HG03108 (cell line): Measurements from ENCODE around the gene SH3BP1.

Experiments used
- ATAC-seq: cut with Tn5 transposase; IDR thresholded peaks from one replicate; pipeline ENCODE4 v1.9.1; 2021; ENCODE audit warnings: moderate library complexity; ENCODE audit not compliant: unreplicated experiment

Gene SH3BP1

DNA sequence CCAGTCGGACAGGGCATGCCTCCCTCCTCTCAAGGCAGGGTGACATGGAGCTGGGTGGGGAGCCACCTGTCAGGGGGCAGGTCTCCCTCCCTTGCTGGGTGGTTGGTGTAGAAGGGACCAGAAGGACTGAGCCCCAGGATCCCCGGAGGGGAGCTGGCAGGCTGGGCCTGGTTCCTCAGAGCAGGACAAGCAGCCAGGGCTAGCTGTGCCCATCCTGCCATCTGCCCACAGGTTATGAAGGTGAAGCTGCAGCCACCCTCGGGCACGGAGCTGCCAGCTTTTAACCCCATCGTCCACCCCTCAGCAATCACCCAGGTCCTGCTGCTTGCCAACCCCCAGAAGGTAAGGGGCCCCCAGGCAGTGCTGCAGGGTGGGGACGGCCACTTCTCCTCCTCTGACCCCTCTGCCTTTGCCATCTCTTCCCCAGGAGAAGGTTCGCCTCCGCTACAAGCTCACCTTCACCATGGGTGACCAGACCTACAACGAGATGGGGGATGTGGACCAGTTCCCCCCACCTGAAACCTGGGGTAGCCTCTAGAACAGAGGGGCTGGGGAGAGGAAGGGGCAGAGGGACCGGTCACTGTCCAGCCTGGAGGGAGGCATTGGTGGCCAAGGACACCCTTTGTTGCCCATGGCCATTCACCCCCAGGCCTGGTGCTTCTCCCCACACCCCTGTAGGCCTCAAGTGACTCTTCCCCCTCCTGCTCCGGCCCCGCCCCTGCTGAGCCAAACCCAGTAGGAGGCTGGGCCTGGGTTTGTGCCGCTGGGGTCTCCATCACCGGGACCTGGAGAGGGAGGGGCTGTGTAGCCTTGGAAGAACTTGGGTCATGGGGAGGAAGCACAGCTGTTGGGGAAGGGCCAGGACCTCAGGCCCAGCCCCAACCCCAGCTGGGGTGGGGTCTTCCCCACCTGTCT is 7.0 kb upstream of the SH3BP1 start:
- peak; percentile 3 for ATAC-seq

DNA sequence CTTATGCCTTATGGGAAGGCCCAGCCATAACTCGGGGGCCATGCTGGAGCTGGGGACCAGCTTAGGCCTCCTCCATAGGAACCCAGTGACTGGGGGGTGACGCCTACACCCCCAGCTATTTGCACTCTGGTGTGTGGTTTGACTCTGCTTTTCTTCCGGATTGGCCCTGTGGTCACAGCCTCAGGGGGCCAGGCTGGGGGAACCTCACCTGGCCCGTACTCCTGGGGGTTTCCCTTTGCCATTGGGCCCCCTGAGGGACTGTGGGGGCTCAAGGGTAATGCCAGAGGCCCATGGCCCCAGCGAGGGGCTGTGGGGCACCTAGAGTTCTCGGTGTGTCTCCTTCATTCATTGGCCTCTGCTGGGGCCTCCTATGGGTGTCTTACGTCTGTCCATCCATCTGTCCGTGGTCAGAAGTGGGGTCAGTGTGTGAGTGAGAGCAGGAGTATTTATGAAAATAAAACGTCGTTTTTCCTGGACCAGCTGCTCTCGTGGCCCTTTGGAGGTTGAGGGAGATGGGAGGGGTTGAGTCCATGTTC is 6.3 kb upstream of the SH3BP1 start:
- peak; percentile 50 for ATAC-seq

DNA sequence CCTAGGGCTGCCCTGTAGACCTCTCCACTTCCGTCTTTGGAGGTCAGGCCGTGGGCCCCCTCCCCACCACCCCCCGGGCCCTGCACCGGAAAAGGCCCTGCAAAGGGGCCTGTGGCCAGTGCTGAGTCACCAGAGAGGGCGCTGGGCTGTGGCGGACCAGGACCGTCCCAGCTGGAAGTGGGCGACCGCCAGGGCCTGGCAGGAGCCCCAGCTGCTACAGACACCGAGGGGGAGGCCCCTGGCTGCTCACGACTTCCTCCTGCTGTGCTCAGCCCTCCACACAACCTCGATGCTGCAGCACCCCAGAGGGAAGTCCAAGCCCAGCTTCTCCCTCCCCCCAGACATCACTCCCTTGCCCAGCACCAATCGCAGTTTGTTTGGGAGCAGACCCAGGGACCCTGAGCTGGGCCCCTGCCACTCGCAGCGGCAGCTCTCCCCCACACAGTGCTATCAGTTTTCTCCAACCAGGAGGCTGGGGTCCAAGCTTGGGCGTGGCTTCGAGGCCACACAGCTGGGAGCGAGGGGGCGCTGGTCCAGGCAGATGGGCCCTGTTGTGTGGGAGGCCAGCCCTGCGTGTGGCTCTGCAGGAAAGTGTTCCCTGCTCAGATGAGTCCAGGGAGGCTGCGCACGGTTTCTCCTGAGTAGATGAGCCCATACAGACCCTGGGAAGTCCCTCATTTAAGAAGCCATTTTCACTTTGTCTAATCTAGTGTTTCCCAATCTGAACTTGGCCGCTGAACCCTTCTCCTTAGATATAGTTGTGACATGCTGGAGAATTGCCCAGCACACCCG is 5.6 kb upstream of the SH3BP1 start:
- peak; percentile 43 for ATAC-seq

DNA sequence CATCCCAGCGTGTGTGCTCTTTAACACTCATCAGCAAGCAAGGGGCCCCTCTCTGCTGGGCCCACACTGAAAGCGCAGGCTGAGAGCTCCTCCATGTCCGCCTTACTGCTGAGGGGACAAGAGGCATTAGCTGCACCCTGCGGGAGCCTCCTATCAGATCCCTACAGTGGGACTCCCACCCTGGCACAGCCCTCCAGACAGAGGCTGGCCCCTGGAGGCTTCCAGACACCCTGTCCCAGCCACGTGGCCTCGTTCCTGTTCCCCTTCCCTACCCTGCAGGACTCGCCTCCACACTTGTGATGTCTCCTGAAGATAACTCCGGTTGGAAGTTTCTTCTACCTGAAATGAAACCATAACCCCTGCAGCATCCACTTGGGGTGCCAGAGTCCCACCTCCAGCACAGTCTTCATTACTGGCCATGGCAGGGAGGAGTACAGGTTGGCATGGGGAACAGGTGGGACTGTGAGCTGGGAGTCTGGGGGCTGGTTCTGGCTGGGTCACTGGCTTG is 5.0 kb upstream of the SH3BP1 start:
- no peak for ATAC-seq

DNA sequence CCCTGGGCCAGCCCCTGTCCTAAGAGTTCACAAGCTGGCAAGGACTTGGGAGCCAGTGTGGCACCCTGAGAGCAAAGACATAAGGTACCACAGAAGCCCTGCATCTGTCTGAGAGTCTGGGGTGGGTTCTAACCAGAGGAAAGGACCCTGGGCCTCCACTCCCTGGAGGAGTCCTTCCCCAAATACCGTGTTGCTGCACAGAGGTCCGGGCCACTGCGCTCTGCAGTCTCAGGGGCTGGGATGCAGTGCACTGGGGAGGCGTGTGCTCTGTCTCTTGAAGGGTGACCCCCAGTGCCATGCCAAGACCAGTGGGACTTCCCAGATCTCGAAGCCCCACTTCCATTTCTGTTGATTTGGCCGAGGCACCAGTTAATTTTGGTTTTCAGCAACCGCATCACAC is 4.3 kb upstream of the SH3BP1 start:
- no peak for ATAC-seq

DNA sequence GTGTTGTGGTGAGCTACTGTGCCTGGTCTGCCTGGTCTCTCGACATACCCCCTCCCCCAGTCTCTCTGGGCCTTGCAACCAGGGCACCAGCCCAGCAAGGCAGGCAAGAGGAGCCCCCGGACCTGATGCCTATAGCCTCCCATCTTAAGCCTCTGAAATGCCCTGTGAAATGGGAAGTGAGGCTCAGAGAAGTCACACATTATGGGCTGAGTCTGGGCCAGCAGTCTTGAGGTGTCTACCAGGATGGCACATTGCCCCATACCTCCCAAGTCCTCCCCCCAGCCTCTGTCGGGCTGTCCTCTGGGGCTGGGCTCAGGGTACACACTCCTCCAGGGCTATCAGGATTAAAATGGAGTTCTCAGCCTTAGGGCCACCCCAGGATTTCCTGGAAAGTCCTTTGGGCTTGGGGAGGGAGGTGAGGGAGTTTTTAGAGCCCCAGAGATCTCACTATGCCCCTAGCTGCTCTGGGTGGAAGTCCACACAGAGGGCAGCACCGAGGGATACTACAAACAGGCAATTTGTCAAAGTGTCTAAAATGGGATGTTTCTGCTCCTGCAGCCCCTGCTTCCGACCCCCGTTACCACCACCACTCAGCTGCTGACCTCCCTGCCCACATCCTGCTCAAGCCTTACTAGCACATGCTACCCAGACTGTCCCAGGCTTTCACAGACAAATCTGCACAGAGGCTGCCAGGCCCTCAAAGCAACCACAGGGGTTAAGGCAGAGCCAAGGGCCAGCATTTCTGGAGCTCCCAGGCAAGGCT is 3.1 kb upstream of the SH3BP1 start:
- ATAC-seq = no peak

DNA sequence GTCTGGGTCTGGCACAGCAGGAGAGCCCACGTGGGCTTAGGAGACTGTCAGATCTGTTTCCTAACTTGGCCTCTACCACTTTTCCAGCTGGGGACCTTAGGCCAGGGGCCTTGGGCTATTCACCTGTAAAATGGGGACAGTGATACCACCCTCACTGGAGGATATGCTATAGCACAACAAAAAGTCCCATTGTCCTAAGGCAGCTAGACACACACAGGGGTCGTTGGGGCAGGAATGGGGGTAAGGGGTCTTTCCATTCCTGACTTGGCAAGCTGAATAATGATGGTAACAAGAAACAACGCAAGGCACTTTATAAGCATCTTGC is 2.6 kb upstream of the SH3BP1 start:
- ATAC-seq = no peak

DNA sequence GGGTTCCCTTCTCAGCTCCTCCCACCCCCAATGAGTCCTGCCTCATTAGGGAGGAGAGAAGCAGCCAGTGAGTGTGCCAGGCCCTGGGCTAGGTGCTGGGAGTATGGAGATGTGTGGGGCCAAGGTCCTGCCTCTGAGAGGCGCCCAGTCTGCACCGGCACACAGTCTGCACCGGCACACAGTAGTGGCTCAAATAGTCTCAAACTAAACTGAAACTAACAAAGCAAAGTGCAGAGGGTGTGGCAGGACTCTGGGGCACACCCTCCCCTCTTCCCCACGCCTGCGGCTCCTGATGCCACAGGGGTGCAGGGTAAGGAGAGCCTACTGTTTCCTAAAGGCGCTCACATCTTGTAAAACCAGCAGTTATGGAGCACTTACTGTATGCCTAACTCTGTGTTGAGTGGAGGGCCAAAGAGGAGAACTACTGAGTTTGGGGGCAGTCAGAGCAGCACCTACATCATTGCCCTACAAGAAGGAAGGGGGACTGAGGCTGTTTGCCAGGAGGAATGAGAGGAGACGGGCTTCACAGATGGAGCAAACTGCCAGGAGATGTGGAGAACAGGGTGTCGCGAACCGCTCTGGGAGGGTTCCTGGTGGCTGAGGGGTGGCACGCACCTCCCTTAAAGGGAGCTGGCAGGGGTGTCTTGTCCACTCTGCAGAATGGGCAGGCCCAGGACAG is 939 bp upstream of the SH3BP1 start:
- ATAC-seq = no peak

DNA sequence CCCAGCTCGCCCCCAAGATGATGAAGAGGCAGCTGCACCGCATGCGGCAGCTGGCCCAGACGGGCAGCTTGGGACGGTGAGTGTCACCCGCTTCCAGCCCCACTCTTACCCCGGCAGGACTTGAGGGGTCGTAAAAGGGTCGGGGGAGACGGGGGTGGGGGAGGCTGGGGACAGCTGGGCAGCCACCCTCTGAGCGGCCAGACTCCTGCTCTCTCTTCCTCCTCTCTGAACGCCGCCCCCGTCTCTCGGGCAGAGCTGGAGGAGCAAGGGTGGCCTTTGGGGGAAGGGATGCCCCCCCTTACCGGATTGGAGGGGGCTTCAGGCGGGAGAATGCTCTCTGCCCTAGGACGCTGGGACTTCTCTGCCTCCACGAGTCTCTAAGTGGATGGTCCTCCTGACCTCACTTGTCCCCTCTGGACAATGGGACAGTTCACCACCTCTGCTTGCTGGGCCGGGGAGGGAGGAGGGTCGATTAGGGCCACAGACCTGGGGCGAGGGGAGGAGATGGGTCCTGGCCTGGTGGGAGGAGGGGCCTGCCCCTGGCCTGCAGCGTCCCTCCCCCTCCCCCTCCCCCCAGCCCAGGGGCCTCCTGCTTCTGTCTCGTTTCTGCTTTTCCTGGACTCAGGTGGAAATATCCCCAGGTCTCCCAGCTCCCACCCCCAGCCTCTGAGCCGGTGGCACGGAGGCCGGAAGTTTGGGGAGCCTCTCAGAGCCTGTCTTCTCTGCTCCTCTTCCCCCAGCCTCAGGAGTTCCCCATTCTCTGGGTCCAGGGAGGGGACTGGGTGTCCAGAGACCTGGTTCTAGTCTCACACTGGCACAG is 512 bp downstream of the SH3BP1 start:
- no peak for ATAC-seq

DNA sequence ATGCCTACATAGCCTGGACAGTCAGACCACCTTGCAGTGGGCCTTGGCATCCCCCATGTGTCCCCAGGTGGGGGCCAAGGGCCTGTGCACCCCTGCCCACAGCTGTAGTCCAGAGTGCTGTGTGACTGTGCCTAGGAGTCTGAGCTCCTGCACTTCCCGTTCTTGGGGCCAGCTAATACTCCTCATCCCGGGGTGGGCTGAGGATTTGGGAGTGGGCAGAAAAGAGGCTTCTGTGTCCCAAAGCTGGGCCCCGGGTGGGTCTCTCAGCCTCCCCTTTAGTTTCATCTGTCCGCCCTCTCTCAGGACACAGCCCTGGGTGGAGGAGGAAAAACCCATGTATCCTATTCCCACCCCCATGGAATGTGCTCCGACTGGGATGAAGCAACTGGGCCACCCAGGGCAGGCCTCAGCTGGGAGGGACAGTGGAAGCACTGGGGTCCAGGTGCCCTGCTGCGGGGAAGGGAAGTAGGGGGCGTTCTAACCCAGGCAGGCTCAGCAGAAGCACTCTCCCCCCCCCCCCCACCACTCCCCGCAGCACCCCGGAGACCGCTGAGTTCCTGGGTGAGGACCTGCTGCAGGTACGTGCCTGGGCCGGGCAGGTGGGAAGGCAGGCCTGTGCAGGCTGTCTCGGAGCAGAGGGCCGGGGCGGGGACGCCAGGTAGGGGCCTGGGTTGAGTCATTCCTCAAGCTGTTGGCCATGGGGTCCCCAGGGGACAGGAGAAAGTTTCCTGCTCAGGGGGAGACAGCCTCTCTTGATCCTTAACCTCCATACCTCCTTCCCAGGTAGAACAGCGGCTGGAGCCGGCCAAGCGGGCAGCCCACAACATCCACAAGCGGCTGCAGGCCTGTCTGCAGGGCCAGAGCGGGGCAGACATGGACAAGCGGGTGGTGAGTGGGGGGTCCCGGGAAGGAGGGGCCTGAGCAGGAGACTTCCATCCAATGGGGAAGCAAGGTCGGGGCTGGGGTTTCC is 1.4 kb downstream of the SH3BP1 start:
- ATAC-seq = no peak

DNA sequence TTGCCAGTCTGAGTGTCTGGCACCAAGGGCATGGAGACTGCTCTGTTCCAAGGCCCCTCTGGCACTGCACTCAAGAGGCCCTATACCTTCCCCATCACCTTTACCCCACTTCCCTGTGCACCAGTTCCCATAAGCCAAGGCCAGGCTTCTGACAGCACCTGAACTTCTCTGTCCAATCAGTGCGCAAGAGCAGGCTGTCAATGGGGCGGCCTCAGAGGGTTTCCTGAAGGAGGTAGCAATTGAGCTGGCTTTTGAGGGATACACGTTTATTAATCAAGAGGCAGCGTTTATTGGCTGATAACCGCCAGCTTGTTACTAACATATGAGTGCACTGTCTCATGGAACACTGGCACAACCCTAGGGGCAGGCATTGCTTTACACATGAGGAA is 2.1 kb downstream of the SH3BP1 start:
- no peak for ATAC-seq

DNA sequence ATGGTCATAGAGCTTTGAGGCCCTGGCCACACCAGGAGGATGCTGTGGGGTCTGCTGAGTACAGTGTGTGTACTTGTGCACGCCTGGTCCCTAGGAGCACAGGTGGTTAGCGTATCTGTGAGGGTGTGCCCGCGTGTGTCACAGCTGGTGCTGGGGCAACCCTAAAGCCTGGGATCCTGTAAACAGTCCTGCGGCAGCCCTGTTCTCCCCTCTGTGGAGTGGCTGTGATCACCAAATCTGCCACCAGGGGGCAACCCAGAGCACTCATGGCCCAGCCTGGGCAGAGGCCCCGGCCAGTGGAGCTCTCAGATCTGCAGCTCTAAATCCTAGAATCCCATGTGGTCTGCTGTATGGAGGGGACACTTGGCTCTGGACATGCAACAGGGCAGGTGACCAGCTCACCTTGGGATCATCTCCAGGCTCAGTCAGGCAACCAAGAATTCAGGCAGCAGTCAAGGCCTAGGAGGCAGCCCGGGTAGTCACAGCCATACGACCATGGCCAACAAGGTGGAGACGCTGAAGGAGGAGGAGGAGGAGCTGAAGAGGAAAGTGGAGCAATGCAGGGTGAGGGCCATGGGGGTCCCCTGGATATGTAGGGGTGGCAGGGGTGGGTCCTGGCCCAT is 3.9 kb downstream of the SH3BP1 start:
- no peak for ATAC-seq

DNA sequence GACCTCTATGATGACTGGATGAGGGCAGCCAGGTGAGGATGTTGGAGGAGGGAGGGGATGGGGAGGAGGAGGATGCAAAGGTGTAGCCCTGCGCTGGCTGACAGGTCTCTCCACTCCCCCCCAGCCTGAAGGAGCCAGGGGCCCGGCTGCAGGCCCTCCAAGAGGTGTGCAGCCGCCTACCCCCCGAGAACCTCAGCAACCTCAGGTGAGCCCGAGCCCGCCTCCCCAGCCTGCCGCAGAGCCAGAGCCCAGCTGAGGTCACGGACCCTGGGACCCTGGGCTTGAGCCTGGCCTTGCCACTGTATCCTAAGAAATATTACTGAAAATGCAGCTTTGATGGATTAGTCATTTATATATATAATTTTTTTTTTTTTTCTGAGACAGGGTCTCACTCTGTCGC is 7.8 kb downstream of the SH3BP1 start:
- no peak for ATAC-seq

DNA sequence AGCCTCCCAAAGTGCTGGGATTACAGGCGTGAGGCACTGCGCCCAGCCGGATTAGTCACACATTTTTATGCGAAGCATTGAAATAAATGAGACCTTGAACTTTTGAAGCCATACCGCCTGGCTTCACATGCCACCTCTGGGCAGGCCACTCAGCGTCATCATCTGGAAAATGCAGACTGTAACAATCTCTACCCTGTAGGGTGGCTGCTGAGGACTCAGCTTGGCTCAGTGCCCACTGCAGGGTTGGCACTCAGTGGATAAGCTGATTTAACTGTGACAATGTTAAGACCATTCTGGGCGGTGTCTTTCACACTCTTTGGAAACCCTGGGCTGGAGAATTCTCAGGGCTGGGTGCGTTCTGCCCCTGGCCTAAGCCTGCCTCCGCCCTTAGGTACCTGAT is 8.5 kb downstream of the SH3BP1 start:
- ATAC-seq = no peak

DNA sequence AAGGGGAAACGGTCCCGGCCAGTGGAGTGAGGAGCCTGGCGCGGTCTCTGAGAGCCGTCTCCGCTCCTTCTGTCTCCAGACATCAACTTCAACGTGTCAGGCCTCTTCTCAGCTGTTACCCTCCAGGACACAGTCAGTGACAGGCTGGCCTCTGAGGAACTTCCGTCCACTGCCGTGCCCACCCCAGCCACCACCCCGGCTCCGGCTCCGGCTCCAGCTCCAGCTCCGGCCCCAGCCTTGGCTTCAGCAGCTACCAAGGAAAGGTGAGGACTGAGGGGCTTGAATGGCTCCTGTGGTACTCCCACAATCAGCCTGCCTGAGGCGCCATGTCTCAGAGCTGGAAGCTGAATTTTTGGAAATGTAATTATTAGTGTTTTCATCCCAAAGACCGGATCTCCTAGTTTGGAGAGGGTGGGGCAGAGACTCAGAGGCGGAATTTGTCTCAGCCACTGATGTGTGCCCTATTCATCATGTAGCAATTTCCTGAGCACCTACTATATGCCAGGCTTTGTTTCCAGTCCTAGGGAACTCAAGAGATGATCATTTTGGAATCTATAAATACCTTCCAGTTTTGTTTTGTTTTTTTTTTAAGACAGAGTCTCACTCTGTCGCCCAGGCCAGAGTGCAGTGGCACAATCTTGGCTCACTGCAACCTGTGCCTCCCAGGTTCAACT is 11.1 kb downstream of the SH3BP1 start:
- no peak for ATAC-seq

DNA sequence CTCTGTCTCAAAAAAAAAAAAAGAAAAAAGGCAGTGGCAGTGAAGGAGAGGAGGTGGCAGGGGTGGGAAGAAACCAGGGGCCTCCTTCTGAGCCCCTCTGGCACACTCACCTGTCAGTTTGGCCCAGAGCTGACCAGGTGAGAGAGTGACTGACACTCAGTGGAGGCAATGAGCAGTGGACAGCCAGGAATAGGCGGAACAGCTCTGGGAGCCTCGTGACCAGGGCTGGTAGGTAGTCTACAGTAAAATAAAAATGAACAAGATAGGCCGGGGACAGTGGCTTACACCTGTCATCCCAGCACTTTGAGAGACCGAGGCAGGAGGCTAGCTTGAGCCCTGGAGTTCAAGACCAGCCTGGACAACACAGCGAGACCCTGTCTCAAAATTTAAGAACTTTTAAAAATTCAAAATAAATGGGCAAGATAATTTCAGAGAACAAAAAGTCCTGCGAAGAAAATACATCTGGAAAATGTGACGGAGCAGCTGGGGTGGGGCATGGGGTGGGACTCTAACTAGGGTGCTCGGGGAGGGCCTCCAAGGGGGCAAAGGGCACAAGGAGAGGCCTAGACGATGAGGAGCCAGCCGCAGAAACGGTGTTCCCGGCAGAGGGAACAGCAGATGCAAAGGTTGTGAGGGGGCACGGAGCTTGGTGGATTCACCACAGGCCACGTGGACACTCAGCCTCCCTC is 15.2 kb downstream of the SH3BP1 start:
- ATAC-seq = no peak

DNA sequence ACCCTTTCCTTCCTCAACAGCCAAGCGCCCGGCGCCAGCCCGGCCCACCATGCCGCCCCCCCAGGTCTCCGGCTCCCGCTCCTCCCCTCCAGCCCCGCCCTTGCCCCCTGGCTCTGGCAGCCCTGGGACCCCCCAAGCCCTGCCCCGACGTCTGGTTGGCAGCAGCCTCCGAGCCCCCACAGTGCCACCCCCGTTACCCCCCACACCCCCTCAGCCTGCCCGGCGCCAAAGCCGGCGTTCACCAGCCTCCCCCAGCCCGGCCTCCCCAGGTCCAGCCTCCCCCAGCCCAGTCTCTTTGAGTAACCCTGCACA is 15.7 kb downstream of the SH3BP1 start:
- ATAC-seq = no peak
